Coronary artery (tissue), 2 donors: ENCODE results near the gene MX2.

Experiments
- DNase-seq: peaks from one replicate; pipeline ENCODE4 v3.0.0-alpha.2; 2017; ENCODE audit warnings: low spot score
- H3K27ac ChIP-seq, 2 donors: fragments of 200-600 bp; sonication (generic); one replicate each; pipeline ENCODE4 v1.5.1; 2016 to 2019
- H3K4me3 ChIP-seq: fragments of 200-600 bp; sonication (generic); 2 replicates; pipeline ENCODE4 v1.5.1; 2016; ENCODE audit warnings: mild to moderate bottlenecking, moderate library complexity
- TF ChIP-seq, protein P1 (sequence below): fragments of 200-600 bp; sonication (generic); IDR thresholded peaks from one replicate; pipeline ENCODE4 v1.5.1; 2019; ENCODE audit warnings: antibody characterized with exemption

The MX2 gene

DNA sequence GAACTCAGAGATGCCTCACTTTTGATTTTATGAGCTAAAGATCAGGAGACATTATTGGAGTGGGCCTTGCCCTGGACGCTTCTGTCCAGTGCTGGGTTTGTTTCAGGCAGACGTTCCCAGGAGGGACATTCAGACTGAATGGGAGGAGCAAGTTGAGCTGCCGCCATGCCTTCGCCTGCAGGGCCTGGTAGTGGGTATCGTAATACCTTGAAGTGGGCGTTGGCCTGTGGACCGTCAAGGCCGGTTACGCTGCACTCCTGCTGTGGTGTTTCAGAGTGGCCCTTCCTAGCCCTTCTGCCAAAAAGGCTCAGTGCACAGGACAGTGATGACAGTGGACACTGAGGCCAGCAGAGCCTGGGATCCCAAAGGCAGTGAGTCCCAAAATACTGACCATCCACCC lies 43.6 kb upstream of the MX2 start:
- no peak for DNase-seq
- TF ChIP-seq, protein P1, sequence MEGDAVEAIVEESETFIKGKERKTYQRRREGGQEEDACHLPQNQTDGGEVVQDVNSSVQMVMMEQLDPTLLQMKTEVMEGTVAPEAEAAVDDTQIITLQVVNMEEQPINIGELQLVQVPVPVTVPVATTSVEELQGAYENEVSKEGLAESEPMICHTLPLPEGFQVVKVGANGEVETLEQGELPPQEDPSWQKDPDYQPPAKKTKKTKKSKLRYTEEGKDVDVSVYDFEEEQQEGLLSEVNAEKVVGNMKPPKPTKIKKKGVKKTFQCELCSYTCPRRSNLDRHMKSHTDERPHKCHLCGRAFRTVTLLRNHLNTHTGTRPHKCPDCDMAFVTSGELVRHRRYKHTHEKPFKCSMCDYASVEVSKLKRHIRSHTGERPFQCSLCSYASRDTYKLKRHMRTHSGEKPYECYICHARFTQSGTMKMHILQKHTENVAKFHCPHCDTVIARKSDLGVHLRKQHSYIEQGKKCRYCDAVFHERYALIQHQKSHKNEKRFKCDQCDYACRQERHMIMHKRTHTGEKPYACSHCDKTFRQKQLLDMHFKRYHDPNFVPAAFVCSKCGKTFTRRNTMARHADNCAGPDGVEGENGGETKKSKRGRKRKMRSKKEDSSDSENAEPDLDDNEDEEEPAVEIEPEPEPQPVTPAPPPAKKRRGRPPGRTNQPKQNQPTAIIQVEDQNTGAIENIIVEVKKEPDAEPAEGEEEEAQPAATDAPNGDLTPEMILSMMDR: no peak
- Histone ChIP-seq H3K4me3 (no peak overlapping the region), H3K27ac (no peak overlapping the region)

DNA sequence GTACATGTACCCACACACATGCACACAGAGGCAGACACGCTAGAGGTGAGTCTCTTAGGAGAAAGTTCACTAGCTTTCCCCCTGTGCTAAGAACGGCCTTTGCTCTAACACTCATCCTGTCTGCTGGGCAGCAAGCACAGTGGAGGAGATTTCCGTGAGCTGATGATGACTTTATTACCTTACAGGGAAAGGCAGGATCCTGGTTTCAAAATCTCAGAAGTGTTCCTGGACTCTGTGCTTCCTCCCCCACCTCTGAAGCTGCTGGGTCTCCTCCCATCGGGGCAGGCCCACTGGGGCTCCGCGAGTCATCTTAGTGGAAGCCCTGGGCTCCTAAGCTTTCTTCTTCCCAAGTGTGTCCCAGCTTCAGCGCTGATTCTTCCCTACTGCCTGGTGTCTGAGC lies 42.6 kb upstream of the MX2 start:
- no peak for DNase-seq
- no peak overlapping the region for H3K4me3 ChIP-seq
- no peak overlapping the region for H3K27ac ChIP-seq
- TF ChIP-seq, protein P1: no peak

DNA sequence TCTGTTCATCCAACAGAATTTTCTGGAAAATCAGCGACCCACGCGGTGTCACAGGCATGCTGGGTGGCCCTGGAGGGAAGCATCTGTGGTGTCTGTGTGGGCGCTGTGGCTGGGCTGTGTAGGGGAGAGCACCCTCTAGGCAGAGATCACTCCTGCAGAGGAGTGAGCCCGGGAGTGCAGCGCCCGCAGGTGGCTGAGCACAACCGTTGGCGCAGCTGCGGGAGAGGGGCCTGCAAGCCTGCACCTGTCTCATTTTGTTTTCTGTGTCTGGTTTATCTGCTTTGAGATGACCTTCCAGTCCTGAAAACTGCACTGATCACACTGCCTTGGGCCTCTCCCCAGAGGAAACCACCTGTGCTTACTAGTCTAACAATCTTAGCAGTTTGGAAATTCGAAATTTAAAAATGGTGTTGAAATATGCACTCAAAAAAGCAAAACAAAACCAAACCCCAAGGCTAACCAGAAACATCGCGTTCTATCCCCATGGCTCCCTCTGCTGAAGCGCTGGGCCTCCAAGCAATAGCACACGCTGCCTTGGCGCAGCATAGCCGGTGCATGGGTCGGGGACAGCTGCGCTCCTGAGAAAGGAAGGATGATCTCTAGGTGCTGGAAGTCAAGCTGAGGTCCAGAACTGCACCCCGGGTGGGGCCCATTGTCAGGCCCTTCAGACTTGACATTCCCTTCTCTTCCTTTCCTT lies 40.5 kb upstream of the MX2 start:
- TF ChIP-seq, protein P1: no peak
- no peak for DNase-seq

DNA sequence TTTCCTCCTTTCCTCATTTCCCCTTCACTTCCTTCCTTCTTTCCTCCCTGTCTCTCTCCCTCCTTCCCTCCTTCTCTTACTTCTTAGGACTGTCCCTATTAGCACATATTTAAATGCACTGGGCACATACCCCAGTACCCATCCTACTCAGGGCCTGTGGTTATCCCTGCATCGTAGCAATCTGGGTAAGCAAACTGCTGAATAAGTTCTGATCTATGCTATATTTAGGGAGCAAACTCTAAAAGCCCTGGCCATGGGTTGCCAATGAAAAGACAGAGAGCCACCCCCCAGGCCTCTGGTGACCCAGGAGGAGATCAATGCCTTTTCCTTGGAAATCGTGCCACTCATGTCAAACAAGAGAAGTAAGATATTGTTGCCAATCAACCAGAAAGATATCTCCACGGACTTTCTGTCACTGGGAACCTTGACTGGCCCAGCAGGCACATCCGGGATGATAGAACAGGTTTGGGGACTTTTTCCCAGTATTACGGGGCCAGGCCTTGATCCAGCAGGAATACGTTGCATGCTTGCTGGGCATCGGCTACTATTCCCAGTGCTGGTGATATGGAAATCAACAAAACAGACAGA lies 39.8 kb upstream of the MX2 start:
- no peak overlapping the region for H3K4me3 ChIP-seq
- TF ChIP-seq, protein P1: no peak
- DNase-seq: no peak
- no peak overlapping the region for H3K27ac ChIP-seq

More for the DNA sequence above, 40.5 kb upstream of the MX2 start:
- no peak overlapping the region for H3K4me3 ChIP-seq
- no peak overlapping the region for H3K27ac ChIP-seq

DNA sequence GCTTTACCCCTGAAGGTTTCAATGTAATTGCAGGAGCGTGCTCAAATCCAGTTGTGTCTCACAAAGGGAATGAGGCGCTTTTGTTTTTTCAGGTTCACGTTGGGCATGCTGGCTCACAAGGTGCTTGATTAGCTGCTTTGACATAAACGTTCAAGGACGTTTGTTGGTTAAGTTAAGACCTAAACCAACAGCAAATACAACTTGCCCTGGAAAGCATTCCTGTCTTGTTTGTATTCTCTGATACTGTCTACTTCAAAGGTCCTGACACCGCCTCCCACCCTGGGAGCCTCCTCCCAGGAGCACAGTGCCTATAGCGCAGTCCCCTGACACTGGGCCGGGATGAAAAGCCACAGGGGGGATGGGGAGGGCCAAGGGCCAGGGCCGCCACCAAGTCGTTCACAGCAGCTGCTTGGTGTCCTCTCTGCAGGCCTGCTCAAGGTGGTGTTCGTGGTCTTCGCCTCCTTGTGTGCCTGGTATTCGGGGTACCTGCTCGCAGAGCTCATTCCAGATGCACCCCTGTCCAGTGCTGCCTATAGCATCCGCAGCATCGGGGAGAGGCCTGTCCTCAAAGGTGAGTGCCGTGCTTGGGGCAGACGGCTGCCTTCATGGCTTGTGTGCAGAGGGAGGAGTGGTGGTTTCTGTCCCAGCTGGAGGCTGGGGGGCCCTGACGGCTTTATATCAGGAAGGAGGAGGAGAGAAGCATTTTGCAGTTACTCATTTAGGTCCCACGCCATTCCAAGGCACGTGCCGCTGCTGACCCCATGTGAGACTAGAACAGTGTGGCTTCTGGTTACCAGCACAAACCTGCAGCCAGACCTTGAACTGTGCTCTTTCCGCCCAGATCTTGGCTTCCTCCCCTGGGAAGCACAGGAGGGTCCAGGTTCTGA lies 39.1 kb upstream of the MX2 start:
- TF ChIP-seq, protein P1: no peak
- Histone ChIP-seq H3K4me3 (no peak overlapping the region), H3K27ac (no peak overlapping the region)
- no peak for DNase-seq

DNA sequence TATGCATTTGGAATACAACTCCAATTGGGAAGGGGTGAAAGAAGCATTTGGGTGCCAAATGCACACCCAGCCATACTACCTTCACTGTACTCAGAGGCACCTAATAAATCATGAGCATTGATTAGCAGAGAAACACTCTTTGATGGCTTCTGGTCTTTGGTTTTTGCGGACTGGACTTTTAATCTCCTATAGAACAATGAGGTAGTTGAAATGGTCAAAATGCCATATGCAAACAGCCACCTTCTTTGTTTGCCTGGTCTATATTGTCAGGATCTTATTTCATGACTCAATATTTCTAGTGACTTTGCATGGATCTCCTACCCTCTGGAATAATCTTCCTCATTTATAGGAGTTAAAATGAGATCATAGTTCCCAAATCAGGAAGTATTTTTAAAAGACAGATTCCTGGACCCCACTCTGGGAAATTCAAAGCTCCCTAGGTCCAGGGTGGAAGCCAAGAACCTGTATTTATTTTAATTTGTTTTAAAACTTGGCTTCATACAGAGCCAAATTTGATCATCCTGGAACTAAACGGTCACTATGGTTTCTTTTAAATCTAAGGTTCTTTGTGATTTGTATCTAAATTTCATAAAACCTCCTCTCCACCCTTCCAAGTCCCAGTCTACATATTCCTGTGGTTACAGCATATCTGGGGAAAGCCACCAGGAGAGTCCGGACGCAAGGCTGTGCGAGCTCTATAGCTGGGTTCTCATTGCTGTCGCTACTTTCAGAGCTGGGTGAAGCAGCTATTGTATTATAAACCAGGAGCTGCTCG lies 36.5 kb upstream of the MX2 start:
- DNase-seq: no peak
- TF ChIP-seq, protein P1: no peak

More for the DNA sequence above, 36.5 kb upstream of the MX2 start:
- H3K27ac ChIP-seq: no peak overlapping the region
- no peak overlapping the region for H3K4me3 ChIP-seq
